PC-9 (cell line): ENCODE measurements around the gene ZNF407. TPM values are rescaled to one million over a fixed set of nuclear protein-coding genes. Genes with fewer than 3 reads are reported as not detected.

ENCODE experiments used
- BruUV-seq: library from RNA; stranded (reverse); fragments of 400-500 nt; replicated peaks from 2 replicates; lab custom pipeline; 2021; lab: Mats Ljungman, UMichigan
- CTCF ChIA-PET: fragments of 300-600 bp; sonication (Branson Sonifier 250); formaldehyde crosslinking; loops from one replicate; lab custom pipeline; 2022; ENCODE audit warnings: antibody characterized with exemption; lab: Charles Lee
- POLR2A ChIA-PET: fragments of 300-600 bp; sonication (Branson Sonifier 250); formaldehyde crosslinking; loops from one replicate; lab custom pipeline; 2022; ENCODE audit warnings: antibody characterized with exemption; ENCODE audit not compliant: unreplicated experiment; lab: Charles Lee
- DNase-seq, 2 experiments: peaks; one replicate each; pipeline versions ENCODE4 v3.0.0 to v3.0.0-alpha.2; 2015 to 2022; ENCODE audit warnings: mixed read lengths in 1 of 2
- H2AFZ ChIP-seq: fragments of 200-600 bp; sonication (generic); 2 replicates; pipeline ENCODE4 v1.8.1; 2017; ENCODE audit warnings: antibody characterized with exemption
- H3F3A ChIP-seq: fragments of 200-600 bp; sonication (generic); 2 replicates; pipeline ENCODE4 v1.8.1; 2017; ENCODE audit warnings: antibody characterized with exemption, mild to moderate bottlenecking, low read depth; ENCODE audit not compliant: insufficient read depth
- H3K27ac ChIP-seq: fragments of 200-600 bp; sonication (generic); 2 replicates; pipeline ENCODE4 v1.6.1; 2016; ENCODE audit warnings: mixed run types
- H3K27me3 ChIP-seq: fragments of 200-600 bp; sonication (generic); 2 replicates; pipeline ENCODE4 v1.6.1; 2016; ENCODE audit warnings: low read depth, mixed run types; ENCODE audit not compliant: insufficient read depth
- H3K36me3 ChIP-seq: fragments of 200-600 bp; sonication (generic); 2 replicates; pipeline ENCODE4 v1.6.1; 2016; ENCODE audit warnings: low read depth, mixed run types
- H3K4me1 ChIP-seq: fragments of 200-600 bp; sonication (generic); replicated peaks from 2 replicates; pipeline ENCODE4 v1.6.1; 2016; ENCODE audit warnings: mixed run types; ENCODE audit not compliant: insufficient read depth
- H3K4me2 ChIP-seq: fragments of 200-600 bp; sonication (generic); 2 replicates; pipeline ENCODE4 v1.6.1; 2017; ENCODE audit warnings: mixed run types
- H3K4me3 ChIP-seq: fragments of 200-600 bp; sonication (generic); 2 replicates; pipeline ENCODE4 v1.6.1; 2016; ENCODE audit warnings: mixed run types
- H3K79me2 ChIP-seq: fragments of 200-600 bp; sonication (generic); 2 replicates; pipeline ENCODE4 v1.6.1; 2017; ENCODE audit warnings: low read depth, mixed run types
- H3K9me2 ChIP-seq: fragments of 200-600 bp; sonication (generic); 2 replicates; pipeline ENCODE4 v1.8.1; 2017; ENCODE audit warnings: mild to moderate bottlenecking; ENCODE audit not compliant: insufficient read depth
- H3K9me3 ChIP-seq: fragments of 200-600 bp; sonication (generic); 2 replicates; pipeline ENCODE4 v1.8.1; 2016; ENCODE audit warnings: low read depth; ENCODE audit not compliant: insufficient read depth
- H4K20me1 ChIP-seq: fragments of 200-600 bp; sonication (generic); 2 replicates; pipeline ENCODE4 v1.8.1; 2017; ENCODE audit not compliant: insufficient read depth
- EZH2 ChIP-seq: fragments of 200-600 bp; sonication (generic); IDR thresholded peaks from 2 replicates; pipeline ENCODE4 v1.8.0; 2017; ENCODE audit warnings: antibody characterized with exemption, low read depth
- intact Hi-C: fragments of 100-400 bp; cut with micrococcal nuclease; formaldehyde crosslinking; loops from one replicate; pipeline ENCODE4 v1.10.0; 2022; ENCODE audit not compliant: unreplicated experiment
- total RNA-seq: library from RNA; stranded (reverse); gene quantifications from 2 replicates; pipeline ENCODE4 v1.2.3, GENCODE V29; 2021
- TF ChIP-seq, protein P1 (sequence below): fragments of 200-600 bp; sonication (generic); conservative IDR thresholded peaks from 2 replicates; pipeline ENCODE4 v1.6.1; 2017; ENCODE audit warnings: mixed run types, antibody characterized with exemption, mild to moderate bottlenecking, moderate library complexity

Gene ZNF407
- total RNA-seq, 1 experiment from 2014 or later, result 13.4 TPM

DNA sequence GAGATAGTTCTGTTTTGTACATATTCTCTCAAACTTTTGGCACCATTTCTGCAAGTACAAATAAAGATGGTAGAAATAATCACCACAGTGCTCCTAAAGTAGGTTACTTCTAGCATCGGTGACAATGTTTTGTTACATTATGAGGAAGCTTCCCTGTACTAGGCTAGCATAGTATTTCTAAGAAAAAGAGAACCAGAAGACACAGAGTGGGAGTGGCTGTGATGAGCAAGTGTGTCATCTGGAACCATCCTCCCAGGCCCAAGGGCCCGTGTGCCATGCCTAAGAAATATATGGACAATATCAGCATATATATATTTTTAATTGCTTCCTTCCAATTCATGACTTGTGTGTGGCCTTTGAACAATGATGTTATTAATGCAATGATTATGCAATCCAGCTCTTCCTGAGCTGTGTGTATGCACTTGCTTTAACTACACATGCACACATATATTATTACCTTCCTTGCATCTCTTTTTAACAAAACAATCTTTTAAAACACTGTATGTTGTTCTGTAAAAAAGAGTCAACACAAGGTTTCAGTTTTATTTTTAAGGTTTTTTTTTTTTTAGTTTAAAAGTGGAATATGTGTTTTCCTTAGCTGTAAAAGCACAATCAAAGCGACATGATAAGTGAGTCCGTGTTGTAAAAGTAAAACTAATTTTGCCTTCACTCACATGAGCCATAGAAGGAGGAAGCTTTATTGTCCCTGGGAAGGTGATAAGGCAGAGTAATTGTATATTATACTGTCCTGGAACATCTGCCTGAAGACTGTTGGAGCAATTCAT is 303.9 kb downstream of the ZNF407 start:
- no peaks in the 10 kb centered on the region for H3K36me3 ChIP-seq
- TF ChIP-seq, protein P1, sequence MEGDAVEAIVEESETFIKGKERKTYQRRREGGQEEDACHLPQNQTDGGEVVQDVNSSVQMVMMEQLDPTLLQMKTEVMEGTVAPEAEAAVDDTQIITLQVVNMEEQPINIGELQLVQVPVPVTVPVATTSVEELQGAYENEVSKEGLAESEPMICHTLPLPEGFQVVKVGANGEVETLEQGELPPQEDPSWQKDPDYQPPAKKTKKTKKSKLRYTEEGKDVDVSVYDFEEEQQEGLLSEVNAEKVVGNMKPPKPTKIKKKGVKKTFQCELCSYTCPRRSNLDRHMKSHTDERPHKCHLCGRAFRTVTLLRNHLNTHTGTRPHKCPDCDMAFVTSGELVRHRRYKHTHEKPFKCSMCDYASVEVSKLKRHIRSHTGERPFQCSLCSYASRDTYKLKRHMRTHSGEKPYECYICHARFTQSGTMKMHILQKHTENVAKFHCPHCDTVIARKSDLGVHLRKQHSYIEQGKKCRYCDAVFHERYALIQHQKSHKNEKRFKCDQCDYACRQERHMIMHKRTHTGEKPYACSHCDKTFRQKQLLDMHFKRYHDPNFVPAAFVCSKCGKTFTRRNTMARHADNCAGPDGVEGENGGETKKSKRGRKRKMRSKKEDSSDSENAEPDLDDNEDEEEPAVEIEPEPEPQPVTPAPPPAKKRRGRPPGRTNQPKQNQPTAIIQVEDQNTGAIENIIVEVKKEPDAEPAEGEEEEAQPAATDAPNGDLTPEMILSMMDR, result no peak
- no peak for TF ChIP-seq EZH2
- H3K27me3 ChIP-seq, result no peaks in the 10 kb centered on the region
- POLR2A ChIA-PET, result no interaction called here
- H3K4me1 ChIP-seq, result no peaks in the 10 kb centered on the region; the same call in 1 of the 2 replicates
- no peaks in the 10 kb centered on the region for H3F3A ChIP-seq
- no peak overlapping the region for H3K4me3 ChIP-seq
- H3K9me3 ChIP-seq, result no peaks in the 10 kb centered on the region
- intact Hi-C loops, result no loop called here
- DNase-seq, result no peak
- no peak overlapping the region for H2AFZ ChIP-seq
- H4K20me1 ChIP-seq, result no peaks in the 10 kb centered on the region
- H3K79me2 ChIP-seq, result no peaks in the 10 kb centered on the region
- no TSS peak for BruUV-seq
- no peaks in the 10 kb centered on the region for H3K9me2 ChIP-seq
- CTCF ChIA-PET, result interaction anchor here (0.6 to 0.7 kb wide), 2 partner anchors 26 to 272 kb away, joined by 3 to 4 read pairs; no protein-coding TSS in a partner anchor
- H3K4me2 ChIP-seq, result no peak overlapping the region
- no peak overlapping the region for H3K27ac ChIP-seq

DNA sequence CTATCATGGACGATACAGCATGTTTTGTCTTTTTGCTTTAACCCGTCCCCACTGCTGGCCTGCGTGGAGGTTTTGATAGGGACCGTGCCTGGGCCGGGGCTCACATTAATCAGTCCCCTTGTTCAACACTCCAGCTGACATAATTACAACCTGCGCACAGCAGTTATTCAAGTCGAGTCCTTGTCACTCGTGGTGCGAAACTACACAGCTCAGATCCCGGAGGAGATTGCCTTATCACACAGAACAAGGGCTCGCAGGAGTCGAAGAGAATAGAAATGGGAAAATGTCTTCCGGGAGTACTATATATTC is 304.4 kb downstream of the ZNF407 start:
- TF ChIP-seq, protein P1, result no peak
- TF ChIP-seq EZH2, result no peak
- Histone ChIP-seq H3F3A (no peaks in the 10 kb centered on the region), H3K9me2 (no peaks in the 10 kb centered on the region), H2AFZ (no peak overlapping the region), H4K20me1 (no peaks in the 10 kb centered on the region), H3K9me3 (no peaks in the 10 kb centered on the region), H3K79me2 (no peaks in the 10 kb centered on the region), H3K27me3 (no peaks in the 10 kb centered on the region), H3K4me2 (no peak overlapping the region), H3K4me3 (no peak overlapping the region), H3K36me3 (no peaks in the 10 kb centered on the region), H3K27ac (no peak overlapping the region), H3K4me1 (no peaks in the 10 kb centered on the region; the same call in 1 of the 2 replicates)
- intact Hi-C loops, result no loop called here
- ChIA-PET CTCF (interaction anchor here (0.7 kb wide), 1 partner anchor 26 kb away, joined by 3 read pairs; no protein-coding TSS in a partner anchor), POLR2A (no interaction called here)
- BruUV-seq, result no TSS peak
- no peak for DNase-seq

DNA sequence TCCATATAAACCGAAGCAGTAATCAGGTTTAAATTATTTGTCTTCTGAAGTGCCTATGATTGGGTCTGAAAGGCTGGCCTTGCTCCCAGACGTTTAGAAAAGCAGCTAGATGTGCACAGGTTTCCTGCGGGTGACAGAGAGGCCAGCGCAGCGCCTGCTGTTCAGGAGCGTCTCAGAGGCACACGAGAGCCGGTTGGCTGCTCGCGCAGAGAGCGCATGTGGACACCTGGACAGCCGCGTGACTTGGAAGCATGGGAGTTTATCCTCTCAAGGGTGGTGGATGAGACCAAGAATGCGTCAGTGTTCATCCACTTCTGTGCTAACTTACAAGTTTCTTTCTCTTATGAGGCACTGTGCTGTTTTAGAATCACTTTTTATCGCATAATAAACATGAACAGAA is 307.6 kb downstream of the ZNF407 start:
- H3K27ac ChIP-seq, result no peak overlapping the region
- H2AFZ ChIP-seq, result no peak overlapping the region
- H3K27me3 ChIP-seq, result no peaks in the 10 kb centered on the region
- H3K4me3 ChIP-seq, result no peak overlapping the region
- H3K36me3 ChIP-seq, result no peaks in the 10 kb centered on the region
- H3K9me2 ChIP-seq, result no peaks in the 10 kb centered on the region
- DNase-seq, result no peak
- TF ChIP-seq, protein P1, result no peak
- TF ChIP-seq EZH2, result no peak
- CTCF ChIA-PET, result no interaction called here
- intact Hi-C loops, result no loop called here
- no peaks in the 10 kb centered on the region for H3F3A ChIP-seq
- POLR2A ChIA-PET, result no interaction called here
- H3K4me1 ChIP-seq, result no peaks in the 10 kb centered on the region; the same call in 1 of the 2 replicates
- no peaks in the 10 kb centered on the region for H3K9me3 ChIP-seq
- H4K20me1 ChIP-seq, result no peaks in the 10 kb centered on the region
- no peak overlapping the region for H3K4me2 ChIP-seq
- H3K79me2 ChIP-seq, result no peaks in the 10 kb centered on the region
- BruUV-seq, result no TSS peak
